HG03159 (cell line): Measurements from ENCODE around the gene SCN9A.

ENCODE experiments used
- ATAC-seq: cut with Tn5 transposase; IDR thresholded peaks from one replicate; pipeline ENCODE4 v1.9.1; 2021; ENCODE audit warnings: mild to moderate bottlenecking, moderate library complexity; ENCODE audit not compliant: unreplicated experiment

The SCN9A gene

GRCh38 chr2:166181813-166182154, 194.0 kb downstream of the SCN9A start:
- ATAC-seq, result no peak

GRCh38 chr2:166180951-166181812, 194.6 kb downstream of the SCN9A start:
- ATAC-seq, result peak; percentile 98

- no peak for ATAC-seq
Observed at GRCh38 chr2:166179201-166179600, 196.5 kb downstream of the SCN9A start.

- no peak for ATAC-seq
Observed at GRCh38 chr2:166173263-166173662, 202.5 kb downstream of the SCN9A start.

GRCh38 chr2:166171216-166171615, 204.5 kb downstream of the SCN9A start:
- no peak for ATAC-seq

GRCh38 chr2:166170356-166170755, 205.4 kb downstream of the SCN9A start:
- no peak for ATAC-seq

GRCh38 chr2:166167449-166167848, 208.3 kb downstream of the SCN9A start:
- ATAC-seq, result no peak

GRCh38 chr2:166163775-166164174, 212.0 kb downstream of the SCN9A start:
- no peak for ATAC-seq

GRCh38 chr2:166158546-166158945, 217.2 kb downstream of the SCN9A start:
- no peak for ATAC-seq

GRCh38 chr2:166157578-166157977, 218.2 kb downstream of the SCN9A start:
- ATAC-seq, result no peak

- no peak for ATAC-seq
Observed at GRCh38 chr2:166156985-166157490, 218.7 kb downstream of the SCN9A start.

- ATAC-seq, result no peak
Observed at GRCh38 chr2:166155589-166155988, 220.2 kb downstream of the SCN9A start.

- ATAC-seq, result no peak
Observed at GRCh38 chr2:166154685-166155338, 220.9 kb downstream of the SCN9A start.

- no peak for ATAC-seq
Observed at GRCh38 chr2:166152064-166152463, 223.7 kb downstream of the SCN9A start.

- no peak for ATAC-seq
Observed at GRCh38 chr2:166148500-166149400, 227.0 kb downstream of the SCN9A start.

GRCh38 chr2:166147883-166148282, 227.9 kb downstream of the SCN9A start:
- no peak for ATAC-seq
